HG03575 (cell line): ENCODE measurements around the gene SEC62.

Experiments used
- ATAC-seq: cut with Tn5 transposase; IDR thresholded peaks from one replicate; pipeline ENCODE4 v1.9.1; 2021; ENCODE audit not compliant: unreplicated experiment, insufficient number of reproducible peaks, low FRiP score; ENCODE audit errors: extremely low read depth

The SEC62 gene

GRCh38 chr3:169965562-169966427, 812 bp upstream of the SEC62 start:
- no peak for ATAC-seq

GRCh38 chr3:169966951-169967915, 626 bp downstream of the SEC62 start:
- no peak for ATAC-seq

DNA sequence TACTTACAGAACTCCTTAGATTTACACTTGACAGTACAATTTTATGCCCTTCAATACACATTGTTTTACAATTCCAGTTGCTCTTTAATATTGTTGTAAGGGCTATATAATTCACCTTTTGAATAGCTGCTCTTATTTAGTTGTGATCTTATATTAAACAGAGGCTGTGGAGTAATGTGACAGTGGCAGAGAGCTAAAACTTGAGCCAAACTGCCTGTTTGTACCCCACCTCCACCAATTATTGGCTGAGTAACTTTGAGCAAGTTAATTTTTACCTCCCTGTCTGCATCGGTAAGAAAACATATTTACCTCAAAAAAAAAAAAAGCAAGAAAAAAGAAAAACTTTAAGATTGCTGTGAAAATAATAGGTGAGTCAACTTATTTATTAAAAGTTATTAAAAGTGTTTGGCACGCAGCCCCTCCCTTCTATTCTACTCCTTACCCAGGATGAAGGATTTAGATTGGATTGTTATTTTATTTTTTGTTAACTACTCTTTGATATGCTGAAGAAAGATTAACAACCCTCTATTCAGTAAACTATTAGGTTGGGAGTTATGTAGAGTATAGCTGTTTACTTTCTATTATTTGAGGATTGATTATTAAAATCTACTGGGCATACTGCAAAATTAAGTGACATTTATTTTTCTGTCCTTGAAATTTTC, 1.7 kb downstream of the SEC62 start:
- ATAC-seq: no peak

- ATAC-seq: no peak
These were observed 2.8 kb downstream of the SEC62 start for GRCh38 chr3:169969174-169970095.

- ATAC-seq: no peak
These were observed 4.2 kb downstream of the SEC62 start for GRCh38 chr3:169970847-169971246.

GRCh38 chr3:169971522-169971921, 4.9 kb downstream of the SEC62 start:
- no peak for ATAC-seq

DNA sequence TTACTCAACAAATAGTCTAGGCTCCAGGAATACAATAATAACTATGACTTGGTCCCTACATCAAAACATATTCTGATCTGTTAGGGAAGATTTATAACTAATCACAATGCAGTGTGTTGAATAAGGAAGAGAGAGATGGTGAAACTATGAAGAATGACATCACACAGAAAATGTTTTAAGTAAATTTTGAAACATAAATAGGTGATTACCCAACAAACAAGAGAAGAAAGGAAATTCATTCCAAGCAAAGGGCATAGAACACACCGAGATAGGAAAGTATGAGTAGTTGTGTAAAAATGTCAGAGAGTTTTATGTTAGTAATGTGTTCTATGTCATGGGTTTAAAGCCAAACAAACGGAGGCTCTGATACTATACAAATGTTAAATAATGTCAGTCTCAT, 13.4 kb downstream of the SEC62 start:
- ATAC-seq: no peak

DNA sequence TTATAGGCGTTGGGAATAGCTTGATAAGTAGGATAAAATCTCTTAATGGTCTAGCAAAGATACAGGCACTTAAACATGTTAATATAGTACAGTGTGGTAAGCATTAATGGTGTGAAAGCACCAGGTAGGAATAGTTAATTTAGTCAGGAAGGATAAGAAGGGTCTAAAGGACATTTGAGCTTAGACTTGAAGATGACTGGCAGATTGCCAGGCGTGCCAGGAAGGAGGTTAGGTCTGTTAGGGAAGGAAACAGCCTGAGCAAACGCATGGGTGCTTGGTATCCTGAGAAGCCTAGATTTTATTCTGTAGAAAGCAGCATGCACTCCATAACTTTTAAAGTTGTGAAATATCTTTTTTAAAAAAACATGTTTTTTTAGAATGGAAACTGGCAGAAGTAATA, 17.7 kb downstream of the SEC62 start:
- ATAC-seq: no peak

GRCh38 chr3:169990431-169990830, 23.8 kb downstream of the SEC62 start:
- ATAC-seq: no peak

DNA sequence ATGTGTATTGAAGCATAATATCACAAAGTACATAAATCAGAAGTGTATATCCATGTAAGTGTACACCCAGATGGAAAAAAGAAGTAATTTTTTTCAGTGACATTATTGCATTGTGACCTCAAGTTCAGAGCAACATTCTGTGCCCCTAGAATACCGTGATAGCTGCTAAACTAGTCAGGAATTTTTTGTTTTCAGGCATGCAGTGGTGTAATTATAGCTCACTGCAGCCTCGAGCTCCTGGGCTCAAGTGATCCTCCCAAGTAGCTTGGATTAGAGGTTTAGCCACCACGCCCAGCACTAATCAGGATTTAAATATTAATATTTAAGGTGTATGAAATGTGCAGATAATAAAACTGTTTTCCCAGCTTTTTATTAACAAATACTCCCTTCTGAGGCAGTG, 25.5 kb downstream of the SEC62 start:
- ATAC-seq: no peak

DNA sequence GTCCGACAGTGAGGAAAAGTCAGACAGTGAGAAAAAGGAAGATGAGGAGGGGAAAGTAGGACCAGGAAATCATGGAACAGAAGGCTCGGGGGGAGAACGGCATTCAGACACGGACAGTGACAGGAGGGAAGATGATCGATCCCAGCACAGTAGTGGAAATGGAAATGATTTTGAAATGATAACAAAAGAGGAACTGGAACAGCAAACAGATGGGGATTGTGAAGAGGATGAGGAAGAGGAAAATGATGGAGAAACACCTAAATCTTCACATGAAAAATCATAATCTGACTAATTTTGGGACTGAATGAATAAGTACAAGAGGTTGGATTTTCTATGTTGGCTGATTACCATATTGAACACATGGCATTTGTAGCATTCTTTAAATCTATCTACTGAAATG, 26.2 kb downstream of the SEC62 start:
- no peak for ATAC-seq

GRCh38 chr3:169993761-169994160, 27.2 kb downstream of the SEC62 start:
- no peak for ATAC-seq

DNA sequence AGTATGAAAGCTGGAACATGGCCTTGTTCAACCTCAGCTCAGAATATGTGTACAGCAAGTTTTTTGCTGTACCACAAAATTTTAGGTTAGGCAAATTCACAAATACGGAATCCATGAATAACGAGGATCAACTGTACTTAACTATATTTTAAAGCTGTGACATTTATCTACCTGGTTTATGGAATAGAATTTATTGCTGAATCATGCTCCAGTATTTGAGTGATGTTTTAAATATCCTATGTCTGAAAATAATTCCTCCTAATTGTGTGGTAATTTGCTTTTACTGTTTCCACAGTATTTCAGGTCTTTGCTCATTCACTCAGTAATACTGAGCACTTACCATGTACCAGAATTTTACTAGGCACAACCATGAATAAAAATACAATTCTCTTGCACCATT, 29.5 kb downstream of the SEC62 start:
- ATAC-seq: no peak

DNA sequence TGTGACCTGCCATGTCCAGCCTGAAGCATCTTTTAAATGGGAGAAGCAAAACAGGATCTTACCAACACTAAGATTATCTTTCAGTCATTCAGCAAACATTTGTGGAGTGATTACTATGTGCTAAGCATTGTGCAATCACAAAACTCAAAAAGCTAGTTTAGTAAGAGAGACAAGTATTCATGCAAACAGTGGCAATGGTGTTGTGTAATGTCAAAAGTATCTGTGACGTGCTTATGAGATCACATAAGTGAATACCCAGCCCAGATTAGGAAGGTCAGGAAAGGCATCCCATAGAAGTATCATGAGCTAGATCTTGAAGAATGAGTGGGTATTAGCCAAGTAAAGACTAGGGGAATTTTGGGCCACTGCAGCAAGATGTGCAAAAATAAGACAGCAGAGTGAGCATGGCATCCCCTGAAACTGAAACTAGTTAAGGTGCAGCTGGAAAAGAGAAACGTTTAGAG, 32.1 kb downstream of the SEC62 start:
- no peak for ATAC-seq

DNA sequence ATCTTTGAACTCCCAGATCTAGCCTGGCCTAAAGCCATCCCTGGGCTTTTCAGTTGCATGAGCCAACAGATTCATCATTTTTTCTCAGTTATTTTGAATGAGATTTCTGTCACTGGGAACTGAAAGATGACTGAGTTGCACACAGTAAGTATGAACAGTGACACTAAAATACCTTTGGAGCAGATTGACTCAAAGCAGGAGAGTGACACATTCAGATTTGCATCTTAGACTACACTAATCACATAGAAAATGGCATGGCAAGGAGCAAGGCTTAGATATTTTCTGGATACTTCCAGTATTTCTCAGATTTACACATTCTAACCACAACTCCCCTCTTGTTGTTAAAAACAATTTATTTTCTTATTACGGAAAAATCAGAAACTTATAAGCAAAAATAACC, 32.8 kb downstream of the SEC62 start:
- ATAC-seq: peak; percentile 90

- no peak for ATAC-seq
These were observed 33.4 kb downstream of the SEC62 start for GRCh38 chr3:170000051-170000450.

- ATAC-seq: no peak
These were observed 35.6 kb downstream of the SEC62 start for GRCh38 chr3:170002231-170002630.

GRCh38 chr3:170002879-170003278, 36.3 kb downstream of the SEC62 start:
- ATAC-seq: no peak
